HCT116 (cell line): ENCODE results near the gene SND1.

ENCODE experiments used
- CTCF ChIP-seq, 3 experiments: fragments of 200-600 bp in 1 of 3; sonication (generic) in 1 of 3; IDR thresholded peaks in 2 of 3; conservative IDR thresholded peaks in 1 of 3; 2 replicates each; pipeline ENCODE4 v1.5.1; 2012 to 2017; ENCODE audit warnings: low read depth in 2 of 3, low read length in 2 of 3, antibody characterized with exemption in 1 of 3, borderline replicate concordance in 1 of 3, control low read depth in 1 of 3, mild to moderate bottlenecking in 1 of 3, mixed read lengths in 1 of 3, mixed run types in 1 of 3, moderate library complexity in 1 of 3; ENCODE audit not compliant: insufficient read depth in 1 of 3
- SP1 ChIP-seq: IDR thresholded peaks from 2 replicates; pipeline ENCODE4 v1.6.1; 2012; ENCODE audit warnings: low read depth

DNA sequence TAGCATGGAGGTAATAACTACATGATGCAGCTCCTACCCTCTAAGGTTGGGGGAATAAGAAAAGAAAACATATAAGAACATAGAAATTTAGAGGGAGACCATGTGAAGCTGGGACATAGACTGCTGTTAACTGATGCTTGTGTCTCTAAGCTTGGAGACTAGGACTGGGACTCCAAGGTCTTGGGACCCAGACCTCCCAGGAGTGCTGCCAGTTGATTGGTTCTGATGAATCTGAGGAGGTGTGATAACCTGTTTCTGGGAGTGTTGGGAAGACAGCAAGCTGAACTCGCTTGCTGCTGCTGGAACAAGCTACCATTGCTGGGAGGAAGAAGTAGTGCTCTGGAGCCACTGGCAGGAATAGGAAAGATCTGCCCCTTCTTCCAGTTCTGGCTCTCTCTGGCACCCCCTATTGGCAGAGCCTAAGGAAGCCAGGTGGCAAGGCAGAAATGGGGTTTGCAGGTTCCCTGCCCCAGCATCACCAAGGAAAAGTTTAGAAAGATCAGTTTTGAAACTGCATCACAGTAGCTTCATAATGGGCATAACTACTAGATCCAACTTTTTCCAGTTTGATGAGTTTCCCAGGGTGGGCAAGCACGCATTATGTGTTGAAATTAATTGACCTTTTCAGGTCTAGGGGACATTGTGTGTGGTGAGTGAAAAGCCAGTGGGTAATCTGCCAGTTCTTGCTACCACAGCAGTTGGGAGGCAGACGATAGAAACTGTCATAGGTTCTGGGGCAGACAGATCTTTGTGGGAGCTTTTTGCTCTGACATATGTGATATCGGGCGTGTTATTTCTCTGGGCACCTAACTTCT is 140.7 kb downstream of the SND1 start:
- TF ChIP-seq CTCF (IDR thresholded peaks at IDR 0.05 in 2 of 3, conservative IDR thresholded peaks at IDR 0.05 in 1 of 3; ENCODE audit: borderline replicate concordance in 1 of 3, insufficient read depth in 1 of 3, low read depth in 2 of 3, low read length in 2 of 3) (peak; percentile 46 to 93 (median 85); a peak in 5 of 6 replicates), SP1 (no peak)
